Endothelial cell (in vitro differentiated cells): ENCODE results near the gene SART1. TPM values are rescaled to one million over a fixed set of nuclear protein-coding genes. Genes with fewer than 3 reads are reported as not detected.

ENCODE experiments used
- DNase-seq: peaks from one replicate; pipeline ENCODE4 v3.0.0; 2021; ENCODE audit warnings: low spot score
- H3K27ac Mint-ChIP-seq: one replicate; pipeline ENCODE4 v1.8.0; 2021; ENCODE audit warnings: mixed read lengths, inconsistent platforms; ENCODE audit not compliant: unreplicated experiment
- H3K27me3 Mint-ChIP-seq: one replicate; pipeline ENCODE4 v1.8.0; 2021; ENCODE audit warnings: mild to moderate bottlenecking, moderate library complexity, mixed read lengths, inconsistent platforms; ENCODE audit not compliant: unreplicated experiment
- H3K36me3 Mint-ChIP-seq: one replicate; pipeline ENCODE4 v1.8.0; 2021; ENCODE audit warnings: mild to moderate bottlenecking, low read depth, mixed read lengths, inconsistent platforms; ENCODE audit not compliant: unreplicated experiment
- H3K4me1 Mint-ChIP-seq: one replicate; pipeline ENCODE4 v1.8.0; 2021; ENCODE audit warnings: mild to moderate bottlenecking, mixed read lengths, inconsistent platforms; ENCODE audit not compliant: unreplicated experiment
- H3K4me3 Mint-ChIP-seq: one replicate; pipeline ENCODE4 v1.8.0; 2021; ENCODE audit warnings: mild to moderate bottlenecking, mixed read lengths, inconsistent platforms; ENCODE audit not compliant: unreplicated experiment
- H3K9me3 Mint-ChIP-seq: one replicate; pipeline ENCODE4 v1.8.0; 2021; ENCODE audit warnings: mixed read lengths, inconsistent platforms; ENCODE audit not compliant: unreplicated experiment
- CTCF ChIP-seq: fragments of 200-600 bp; sonication (generic); IDR thresholded peaks from one replicate; pipeline ENCODE4 v1.5.0; 2021; ENCODE audit warnings: antibody characterized with exemption; ENCODE audit not compliant: unreplicated experiment
- total RNA-seq: library from RNA; stranded (reverse); fragmentation: NEBNext Ultra II Directional; extraction: Animal tissue kit (Norgen Biotek cat#: 25700); gene quantifications from one replicate; pipeline ENCODE4 v1.2.1, GENCODE V29; 2021; ENCODE audit not compliant: unreplicated experiment

SART1 gene
- total RNA-seq, 1 donor from 2014 or later: 46.5 TPM

DNA sequence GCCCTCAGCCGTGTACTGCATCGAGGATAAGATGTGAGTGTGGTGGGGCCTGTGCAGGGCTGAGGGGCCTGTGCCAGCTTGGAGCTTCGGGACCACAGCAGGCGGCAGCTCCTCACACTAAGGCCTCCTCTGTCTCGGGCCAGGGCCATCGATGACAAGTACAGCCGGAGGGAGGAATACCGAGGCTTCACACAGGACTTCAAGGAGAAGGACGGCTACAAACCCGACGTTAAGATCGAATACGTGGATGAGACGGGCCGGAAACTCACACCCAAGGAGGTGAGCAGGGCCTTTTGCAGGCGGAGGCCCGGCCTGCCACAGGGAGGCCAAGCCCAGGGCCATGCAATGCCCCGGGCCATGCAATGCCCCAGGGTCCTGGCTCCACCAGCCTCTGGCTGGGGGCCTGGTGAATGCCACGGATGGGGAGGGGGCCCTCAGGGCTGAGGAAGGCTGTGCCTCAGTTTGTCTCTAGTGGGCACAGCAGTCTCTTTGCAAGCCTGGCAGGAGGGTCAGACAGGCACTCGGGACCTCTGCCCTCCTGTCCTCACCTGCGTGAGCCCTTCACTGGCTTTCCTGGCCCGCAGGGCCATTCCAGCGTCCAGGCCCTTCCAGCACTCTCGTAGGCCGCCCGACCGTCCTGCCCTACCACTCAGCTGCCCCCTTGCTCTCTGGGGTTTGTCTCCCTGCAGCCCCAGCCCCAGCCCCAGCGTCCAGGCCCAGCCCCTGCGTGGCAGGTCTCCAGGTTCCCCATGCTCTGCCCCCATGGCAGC is 16.3 kb downstream of the SART1 start:
- no peak for DNase-seq
- no peak for TF ChIP-seq CTCF
- Mint-ChIP-seq H3K4me1 (no peaks in the 10 kb centered on the region), H3K27me3 (peaks cover 7% of the 10 kb centered on the region), H3K9me3 (no peaks in the 10 kb centered on the region), H3K27ac (no peak overlapping the region), H3K36me3 (peaks cover 37% of the 10 kb centered on the region), H3K4me3 (no peak overlapping the region)

DNA sequence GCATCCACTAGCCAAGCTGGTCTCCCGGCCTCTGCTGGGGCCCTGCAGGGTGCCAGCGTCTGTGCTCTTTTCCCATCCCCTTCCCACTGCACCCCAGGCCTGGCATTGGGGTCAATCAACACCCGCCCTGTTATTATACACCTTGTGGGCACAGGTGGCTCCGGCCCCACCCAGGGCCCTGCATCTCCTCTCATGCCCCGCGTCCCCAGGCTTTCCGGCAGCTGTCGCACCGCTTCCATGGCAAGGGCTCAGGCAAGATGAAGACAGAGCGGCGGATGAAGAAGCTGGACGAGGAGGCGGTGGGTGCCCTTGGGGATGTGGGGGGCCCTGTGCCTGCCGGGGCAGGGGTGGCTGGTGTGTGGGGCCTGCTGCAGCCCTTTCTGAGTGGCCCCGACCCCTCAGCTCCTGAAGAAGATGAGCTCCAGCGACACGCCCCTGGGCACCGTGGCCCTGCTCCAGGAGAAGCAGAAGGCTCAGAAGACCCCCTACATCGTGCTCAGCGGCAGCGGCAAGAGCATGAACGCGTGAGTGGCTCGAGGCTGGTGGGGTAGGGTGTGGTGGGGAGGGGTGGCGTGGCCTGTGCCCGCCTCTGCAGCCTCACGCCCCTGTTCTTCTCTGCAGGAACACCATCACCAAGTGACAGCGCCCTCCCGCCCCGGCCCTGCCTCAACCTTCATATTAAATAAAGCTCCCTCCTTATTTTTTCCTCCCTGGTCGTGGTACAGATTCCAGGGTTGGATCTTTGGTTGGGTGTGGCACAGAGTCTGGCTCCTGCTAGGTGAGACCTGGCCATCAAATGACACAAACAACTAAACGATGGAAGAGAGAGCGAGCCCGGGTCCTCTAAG is 17.1 kb downstream of the SART1 start:
- H3K4me3 Mint-ChIP-seq: peak overlapping the region; percentile 37
- H3K36me3 Mint-ChIP-seq: peaks cover 30% of the 10 kb centered on the region
- DNase-seq: no peak
- H3K4me1 Mint-ChIP-seq: no peaks in the 10 kb centered on the region
- H3K9me3 Mint-ChIP-seq: no peaks in the 10 kb centered on the region
- H3K27ac Mint-ChIP-seq: no peak overlapping the region
- TF ChIP-seq CTCF: no peak
- H3K27me3 Mint-ChIP-seq: peaks cover 7% of the 10 kb centered on the region

DNA sequence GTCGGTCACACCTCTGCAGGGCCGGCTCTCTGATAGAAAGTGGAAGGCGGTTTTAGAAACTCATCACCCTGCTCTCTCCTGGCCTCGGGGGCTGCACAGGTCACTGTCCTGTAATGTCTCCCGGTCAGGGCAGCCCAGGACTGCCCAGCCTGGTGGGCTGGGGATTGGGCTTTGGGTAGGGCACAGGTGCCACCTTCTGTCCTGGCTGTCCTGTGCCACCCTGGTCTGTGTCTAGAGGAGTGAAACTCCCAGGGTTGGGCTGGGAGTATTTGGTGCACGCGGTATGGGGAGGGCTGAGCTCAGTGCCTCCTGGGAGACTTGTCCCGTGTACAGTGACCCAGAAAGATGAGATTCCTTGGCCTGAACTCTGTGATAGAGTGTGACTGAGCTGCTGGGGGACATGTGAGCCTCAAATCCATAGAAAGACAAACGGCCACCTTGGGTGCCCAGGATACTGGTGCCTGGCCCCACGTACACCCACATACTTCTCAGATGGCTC is 17.8 kb downstream of the SART1 start:
- no peak for TF ChIP-seq CTCF
- H3K27ac Mint-ChIP-seq: no peak overlapping the region

GRCh38 chr11:65981101-65981740 is 19.7 kb downstream of the SART1 start:
- no peaks in the 10 kb centered on the region for H3K4me1 Mint-ChIP-seq
- H3K27me3 Mint-ChIP-seq: peaks cover 1% of the 10 kb centered on the region
- H3K4me3 Mint-ChIP-seq: no peak overlapping the region
- no peak for TF ChIP-seq CTCF
- no peaks in the 10 kb centered on the region for H3K9me3 Mint-ChIP-seq
- DNase-seq: no peak
- peaks cover 21% of the 10 kb centered on the region for H3K36me3 Mint-ChIP-seq
- no peak overlapping the region for H3K27ac Mint-ChIP-seq

More for the DNA sequence above, 17.8 kb downstream of the SART1 start:
- peak overlapping the region; percentile 37 for H3K4me3 Mint-ChIP-seq
- H3K4me1 Mint-ChIP-seq: no peaks in the 10 kb centered on the region
- no peak for DNase-seq
- peaks cover 30% of the 10 kb centered on the region for H3K36me3 Mint-ChIP-seq
- no peaks in the 10 kb centered on the region for H3K9me3 Mint-ChIP-seq
- H3K27me3 Mint-ChIP-seq: peaks cover 7% of the 10 kb centered on the region
